Peyer's patch (tissue), 4 donors: Measurements from ENCODE around the gene PCDHGC4. TPM values are rescaled to one million over a fixed set of nuclear protein-coding genes. Genes with fewer than 3 reads are reported as not detected.
A peak's percentile ranks its signal among the peaks of the same experiment; 100 is the strongest.

Source experiments
- DNase-seq, 3 donors: peaks; one replicate each; pipeline ENCODE4 v3.0.0-alpha.2; 2017 to 2019
- H3K27ac ChIP-seq, 4 donors: fragments of 200-600 bp; sonication (generic); one replicate each; pipeline ENCODE4 v1.5.1; 2016 to 2019
- H3K27me3 ChIP-seq, 2 donors: fragments of 200-600 bp; sonication (generic); one replicate each; pipeline ENCODE4 v1.5.1; 2019
- H3K36me3 ChIP-seq, 3 donors: fragments of 200-600 bp; sonication (generic); one replicate each; pipeline ENCODE4 v1.5.1; 2016 to 2019
- H3K4me1 ChIP-seq, 4 donors: fragments of 200-600 bp; sonication (generic); one replicate each; pipeline ENCODE4 v1.5.1; 2016 to 2019
- H3K4me3 ChIP-seq, 4 donors: fragments of 200-600 bp; sonication (generic); 1 replicate in 3 of 4; 2 replicates in 1 of 4; pipeline ENCODE4 v1.5.1; 2016 to 2019; ENCODE audit warnings: mild to moderate bottlenecking in 1 of 4
- H3K9me3 ChIP-seq, 4 donors: fragments of 200-600 bp; sonication (generic); one replicate each; pipeline ENCODE4 v1.5.1; 2016 to 2019; ENCODE audit warnings: mild to moderate bottlenecking in 1 of 4
- CTCF ChIP-seq, 6 experiments: fragments of 450-650 bp in 4 of 6; fragments of 200-600 bp in 2 of 6; sonication (generic) in 1 of 6; IDR thresholded peaks; one replicate each; pipeline ENCODE4 v1.5.1; 2017 to 2019; ENCODE audit warnings: antibody characterized with exemption in 6 of 6, mild to moderate bottlenecking in 3 of 6, moderate library complexity in 1 of 6
- POLR2A ChIP-seq, 2 donors: fragments of 450-650 bp; IDR thresholded peaks; one replicate each; pipeline ENCODE4 v1.5.1; 2017; ENCODE audit warnings: antibody characterized with exemption in 2 of 2, mild to moderate bottlenecking in 2 of 2, moderate library complexity in 2 of 2
- total RNA-seq, 4 donors: library from RNA; depleted of rRNA; stranded (reverse); fragments of >200 nt; gene quantifications; one replicate each; pipeline ENCODE4 v1.1.0, GENCODE V29; 2016

Gene PCDHGC4
- total RNA-seq, 4 donors from 2014 or later, result 1.7 to 11.3 (median 5.3) TPM

DNA sequence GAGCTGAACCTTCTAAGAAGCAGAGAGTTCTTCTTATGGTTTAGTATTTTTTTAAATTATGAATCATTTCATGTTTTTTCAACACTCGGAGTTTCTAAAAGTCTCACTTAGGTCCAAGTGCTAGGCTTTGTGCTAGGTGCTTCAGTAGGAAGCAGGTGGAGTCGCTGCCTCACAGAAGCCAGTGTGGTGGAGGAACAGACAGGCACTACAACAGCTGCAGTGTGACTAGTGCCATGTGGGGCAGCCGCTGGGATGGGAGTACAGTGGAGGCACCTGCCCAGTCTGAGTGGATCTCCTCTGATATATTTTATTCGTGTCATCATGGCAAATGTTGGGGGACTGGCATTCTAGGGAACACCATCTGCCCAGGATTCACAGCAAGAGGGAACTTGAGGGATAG lies 19.4 kb downstream of the PCDHGC4 start:
- H3K27ac ChIP-seq, result no peak overlapping the region
- no peaks in the 10 kb centered on the region for H3K9me3 ChIP-seq
- DNase-seq, result no peak
- no peak overlapping the region for H3K4me3 ChIP-seq
- no peaks in the 10 kb centered on the region for H3K36me3 ChIP-seq
- no peaks in the 10 kb centered on the region for H3K27me3 ChIP-seq
- TF ChIP-seq CTCF (IDR thresholded peaks at IDR 0.05) (no peak), POLR2A (IDR thresholded peaks at IDR 0.05) (no peak)
- H3K4me1 ChIP-seq, result peaks cover 0 to 15% (median 11%) of the 10 kb centered on the region in 4 donors

DNA sequence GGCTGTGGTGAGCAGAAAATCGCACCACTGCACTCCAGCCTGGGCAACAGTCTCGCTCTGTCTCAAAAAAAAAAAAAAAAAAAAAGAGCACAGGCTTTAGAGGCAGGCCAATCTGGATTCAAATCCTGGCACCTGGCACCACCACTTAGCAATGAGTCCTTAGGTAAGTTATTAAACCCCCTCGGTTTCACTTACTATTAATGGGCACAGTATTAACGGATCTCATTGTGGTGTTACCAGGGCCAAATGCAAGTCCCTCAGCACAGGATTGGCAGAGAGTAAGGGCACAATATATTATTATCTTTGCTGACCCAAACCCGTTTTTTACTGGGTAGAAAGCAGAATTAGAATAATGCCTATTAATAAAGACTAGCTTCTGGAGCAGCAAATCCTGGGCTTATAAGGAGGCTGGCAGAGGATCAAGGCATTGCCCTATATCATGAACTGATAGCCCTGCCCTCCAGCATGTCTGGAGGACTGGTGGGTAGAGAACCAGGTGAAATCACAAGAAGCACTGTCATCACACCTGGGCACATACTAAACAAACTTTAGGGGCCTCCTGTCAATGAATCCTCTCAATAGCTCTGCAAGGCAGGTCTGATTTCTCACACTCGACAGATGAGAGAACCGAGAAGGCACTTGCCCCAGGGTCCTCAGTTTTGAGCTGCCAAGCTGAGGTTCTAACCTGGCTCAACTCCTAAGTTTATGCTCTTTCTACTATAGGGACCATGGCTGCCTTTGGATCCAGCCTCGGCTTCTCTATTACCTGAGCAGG lies 21.7 kb downstream of the PCDHGC4 start:
- DNase-seq, result no peak
- no peak overlapping the region for H3K4me3 ChIP-seq
- no peaks in the 10 kb centered on the region for H3K9me3 ChIP-seq
- H3K36me3 ChIP-seq, result peaks cover 0 to 6% (median 0%) of the 10 kb centered on the region in 3 donors
- no peaks in the 10 kb centered on the region for H3K27me3 ChIP-seq
- H3K4me1 ChIP-seq, result peaks cover 0 to 20% (median 16%) of the 10 kb centered on the region in 4 donors
- peak overlapping the region in 3 of 4 donors; percentile 68 to 81 (median 69) for H3K27ac ChIP-seq
- no peak for TF ChIP-seq POLR2A (IDR thresholded peaks at IDR 0.05)
- TF ChIP-seq CTCF (IDR thresholded peaks at IDR 0.05), result no peak

GRCh38 chr5:141507387-141508091 lies 22.7 kb downstream of the PCDHGC4 start:
- H3K27ac ChIP-seq, result peak overlapping the region; percentile 68 to 81 (median 75)
- H3K4me1 ChIP-seq, result peaks cover 0 to 27% (median 16%) of the 10 kb centered on the region in 4 donors
- peaks cover 0 to 6% (median 0%) of the 10 kb centered on the region in 3 donors for H3K36me3 ChIP-seq
- H3K4me3 ChIP-seq, result no peak overlapping the region
- no peaks in the 10 kb centered on the region for H3K27me3 ChIP-seq
- TF ChIP-seq CTCF (IDR thresholded peaks at IDR 0.05), result no peak
- no peak for TF ChIP-seq POLR2A (IDR thresholded peaks at IDR 0.05)
- no peaks in the 10 kb centered on the region for H3K9me3 ChIP-seq
- DNase-seq, result no peak

GRCh38 chr5:141508440-141508797 lies 23.6 kb downstream of the PCDHGC4 start:
- H3K27ac ChIP-seq, result peak overlapping the region; percentile 68 to 81 (median 75)
- peaks cover 0 to 27% (median 16%) of the 10 kb centered on the region in 4 donors for H3K4me1 ChIP-seq
- no peak for DNase-seq
- TF ChIP-seq POLR2A (IDR thresholded peaks at IDR 0.05) (no peak), CTCF (IDR thresholded peaks at IDR 0.05) (no peak)
- H3K27me3 ChIP-seq, result no peaks in the 10 kb centered on the region
- peaks cover 0 to 6% (median 0%) of the 10 kb centered on the region in 3 donors for H3K36me3 ChIP-seq
- peak overlapping the region; percentile 1 to 20 (median 17) for H3K4me3 ChIP-seq
- no peaks in the 10 kb centered on the region for H3K9me3 ChIP-seq

DNA sequence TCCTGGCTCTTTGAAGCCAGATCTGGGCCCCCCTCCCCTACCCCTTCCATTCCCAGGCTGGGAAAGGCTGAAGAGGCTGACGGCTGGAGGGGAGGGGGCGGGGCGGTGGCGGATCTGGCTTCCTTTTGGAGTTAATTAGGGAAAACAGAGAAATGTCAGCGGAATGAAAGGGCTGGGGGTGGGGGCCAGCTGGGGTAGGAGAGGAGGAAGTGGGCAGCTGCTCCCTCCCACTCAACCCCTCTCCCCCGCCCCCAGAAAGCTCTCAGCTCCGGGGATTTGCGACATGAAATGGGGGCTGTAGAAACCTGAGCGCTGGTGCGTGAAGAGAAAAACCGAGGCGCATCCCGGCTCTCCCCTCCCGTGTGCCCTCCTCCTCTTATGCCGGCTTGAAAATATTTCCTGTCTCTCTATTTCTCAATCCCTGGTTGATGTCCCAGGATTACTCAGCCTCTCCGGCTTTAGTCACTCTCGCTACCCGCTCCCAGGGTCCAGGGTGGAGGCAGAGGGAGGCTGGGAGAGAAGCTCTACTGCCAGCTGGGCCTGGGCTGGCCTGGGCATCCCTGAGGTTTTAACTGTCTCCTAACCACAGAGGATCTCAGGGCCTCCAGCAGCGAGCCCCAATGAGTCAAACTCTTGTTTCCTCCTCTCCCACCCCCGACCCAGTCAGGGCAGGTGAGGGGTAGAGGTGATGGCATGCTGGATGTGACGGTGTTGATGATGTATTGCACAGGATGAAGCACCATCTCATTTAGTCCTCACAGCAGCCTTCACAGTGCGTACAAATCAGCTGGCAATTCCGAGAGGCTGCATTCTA lies 24.2 kb downstream of the PCDHGC4 start:
- Histone ChIP-seq H3K4me1 (peaks cover 0 to 27% (median 18%) of the 10 kb centered on the region in 4 donors), H3K27ac (peak overlapping the region; percentile 68 to 81 (median 75)), H3K36me3 (peaks cover 0 to 6% (median 0%) of the 10 kb centered on the region in 3 donors), H3K9me3 (no peaks in the 10 kb centered on the region), H3K4me3 (peak overlapping the region; percentile 1 to 20 (median 17)), H3K27me3 (no peaks in the 10 kb centered on the region)
- no peak for TF ChIP-seq CTCF (IDR thresholded peaks at IDR 0.05)
- no peak for TF ChIP-seq POLR2A (IDR thresholded peaks at IDR 0.05)
- DNase-seq, result peak in 2 of 3 donors; percentile 29 to 55
